ENCODE data around the gene KLF1. TPM values are rescaled to one million over a fixed set of nuclear protein-coding genes. Genes with fewer than 3 reads are reported as not detected.
A peak's percentile ranks its signal among the peaks of the same experiment; 100 is the strongest.

KLF1 gene
- total and polyA plus RNA-seq, 4 donors = 0.26 to 3.0 (median 0.44) TPM

- Histone ChIP-seq H3K9me3 (ENCODE audit: control insufficient read depth in 4 of 4, insufficient read depth in 3 of 4, low read length in 3 of 4) (peaks cover 0 to 1% (median 0%) of the 10 kb centered on the region in 4 donors), H3K9ac (ENCODE audit: insufficient read depth in 1 of 2, low read length in 2 of 2) (peak overlapping the region in 1 of 2 donors; percentile 21), H3K4me1 (ENCODE audit: control insufficient read depth in 5 of 5, insufficient read depth in 5 of 5, low read length in 5 of 5) (peaks cover 0 to 9% (median 0%) of the 10 kb centered on the region in 5 donors), H3K4me3 (no peak overlapping the region), H3K27ac (ENCODE audit: low read depth in 1 of 2, low read length in 1 of 2) (no peak overlapping the region), H3K27me3 (ENCODE audit: control insufficient read depth in 3 of 3, insufficient read depth in 3 of 3, low read length in 2 of 3) (no peaks in the 10 kb centered on the region), H3K36me3 (ENCODE audit: control insufficient read depth in 4 of 4, insufficient read depth in 4 of 4, low read length in 4 of 4) (no peaks in the 10 kb centered on the region)
- no peak for TF ChIP-seq CTCF (IDR thresholded peaks at IDR 0.05; ENCODE audit: control extremely low read depth, extremely low read depth)
- WGBS, 2 donors = 5 to 9% methylated on average over 49 to 51 of the region's 51 CpGs
- no peak for ATAC-seq (ENCODE audit: insufficient read depth, low FRiP score)
- DNase-seq = peak; percentile 85 to 87 (median 86)
Observed at GRCh38 chr19:12867120-12868099, 19.6 kb downstream of the KLF1 start.

DNA sequence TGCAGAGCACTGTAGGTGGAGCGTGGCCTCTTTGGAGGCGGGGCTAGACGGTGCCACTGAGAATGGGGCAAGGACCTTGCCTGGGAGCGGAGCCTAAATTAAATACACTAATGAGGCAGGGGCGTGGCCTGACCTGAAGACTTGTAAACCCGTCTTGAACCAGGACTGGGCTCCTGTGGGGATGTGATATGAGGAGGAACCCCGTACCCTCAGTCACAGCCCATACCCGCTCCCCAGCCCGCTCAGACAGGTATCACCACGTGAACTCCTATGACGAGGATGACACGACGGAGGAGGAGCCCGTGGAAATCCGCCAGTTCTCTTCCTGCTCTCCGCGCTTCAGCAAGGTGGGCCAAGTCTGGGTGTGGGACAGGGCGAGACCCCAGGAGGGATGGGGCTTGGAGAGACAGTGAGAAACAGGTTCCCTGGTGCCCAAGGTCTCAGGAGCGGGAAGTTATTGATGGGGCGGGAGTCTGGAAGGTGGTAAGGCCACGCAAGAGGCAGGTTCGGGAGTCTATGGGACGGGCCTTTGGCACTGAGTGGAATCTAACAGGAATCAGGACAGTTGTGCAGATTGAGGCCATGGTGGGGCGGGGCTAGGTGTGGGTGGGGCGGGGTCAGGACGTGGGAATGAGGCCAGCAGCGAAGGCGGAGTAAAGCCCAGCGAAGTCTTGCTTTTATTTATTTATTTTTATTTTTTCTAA, 20.4 kb downstream of the KLF1 start:
- Histone ChIP-seq H3K9me3 (ENCODE audit: control insufficient read depth in 4 of 4, insufficient read depth in 3 of 4, low read length in 3 of 4) (peaks cover 0 to 1% (median 0%) of the 10 kb centered on the region in 4 donors), H3K9ac (ENCODE audit: insufficient read depth in 1 of 2, low read length in 2 of 2) (no peak overlapping the region), H3K27me3 (ENCODE audit: control insufficient read depth in 3 of 3, insufficient read depth in 3 of 3, low read length in 2 of 3) (no peaks in the 10 kb centered on the region), H3K4me1 (ENCODE audit: control insufficient read depth in 5 of 5, insufficient read depth in 5 of 5, low read length in 5 of 5) (peaks cover 0 to 9% (median 0%) of the 10 kb centered on the region in 5 donors), H3K36me3 (ENCODE audit: control insufficient read depth in 4 of 4, insufficient read depth in 4 of 4, low read length in 4 of 4) (no peaks in the 10 kb centered on the region), H3K27ac (ENCODE audit: low read depth in 1 of 2, low read length in 1 of 2) (no peak overlapping the region), H3K4me3 (no peak overlapping the region)
- DNase-seq (no peak), ATAC-seq (ENCODE audit: insufficient read depth, low FRiP score) (no peak)
- no peak for TF ChIP-seq CTCF (IDR thresholded peaks at IDR 0.05; ENCODE audit: control extremely low read depth, extremely low read depth)
- 89 to 90% methylated on average over 29 of the region's 29 CpGs for WGBS, 2 donors

DNA sequence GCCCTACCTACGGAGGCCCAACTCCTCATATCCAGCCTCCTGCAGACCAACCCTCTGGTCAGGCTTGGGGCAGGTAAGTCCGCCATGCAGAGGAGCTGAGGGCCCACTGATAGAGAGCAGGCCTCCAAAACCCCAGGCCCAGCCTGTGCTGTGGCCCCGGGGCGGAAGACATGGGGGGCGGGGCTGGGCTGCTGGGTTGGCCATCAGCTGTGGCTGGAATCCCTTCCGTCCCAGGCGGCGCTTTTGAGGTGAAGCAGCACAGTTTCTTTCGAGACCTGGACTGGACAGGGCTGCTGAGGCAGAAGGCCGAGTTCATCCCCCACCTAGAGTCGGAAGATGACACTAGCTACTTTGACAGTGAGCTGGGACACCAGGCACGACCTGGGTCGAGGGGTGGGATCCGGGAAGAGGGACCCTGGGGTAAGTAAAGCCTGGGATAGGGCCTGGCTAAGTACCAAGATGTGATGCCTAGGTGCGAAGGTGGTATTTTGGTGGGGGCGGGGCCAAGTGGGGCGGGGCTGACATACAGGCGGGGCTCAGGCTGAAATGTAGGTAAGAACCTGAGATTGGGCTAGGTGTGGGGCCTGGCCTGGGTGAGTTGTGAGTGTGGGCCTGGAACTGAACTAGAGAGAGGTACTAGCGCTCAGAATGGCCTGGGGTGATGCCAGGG, 21.1 kb downstream of the KLF1 start:
- Histone ChIP-seq H3K9ac (ENCODE audit: insufficient read depth in 1 of 2, low read length in 2 of 2) (no peak overlapping the region), H3K4me1 (ENCODE audit: control insufficient read depth in 5 of 5, insufficient read depth in 5 of 5, low read length in 5 of 5) (peaks cover 0 to 9% (median 0%) of the 10 kb centered on the region in 5 donors), H3K4me3 (no peak overlapping the region), H3K27me3 (ENCODE audit: control insufficient read depth in 3 of 3, insufficient read depth in 3 of 3, low read length in 2 of 3) (no peaks in the 10 kb centered on the region), H3K9me3 (ENCODE audit: control insufficient read depth in 4 of 4, insufficient read depth in 3 of 4, low read length in 3 of 4) (peaks cover 0 to 1% (median 0%) of the 10 kb centered on the region in 4 donors), H3K36me3 (ENCODE audit: control insufficient read depth in 4 of 4, insufficient read depth in 4 of 4, low read length in 4 of 4) (no peaks in the 10 kb centered on the region), H3K27ac (ENCODE audit: low read depth in 1 of 2, low read length in 1 of 2) (no peak overlapping the region)
- ATAC-seq (ENCODE audit: insufficient read depth, low FRiP score) (no peak), DNase-seq (no peak)
- 88 to 90% methylated on average over 19 of the region's 19 CpGs for WGBS, 2 donors
- TF ChIP-seq CTCF (IDR thresholded peaks at IDR 0.05; ENCODE audit: control extremely low read depth, extremely low read depth) = no peak
